CD4-positive, CD25-positive, alpha-beta regulatory T cell (primary cell): ENCODE results near the gene MINDY4. TPM values are rescaled to one million over a fixed set of nuclear protein-coding genes. Genes with fewer than 3 reads are reported as not detected.

Experiments
- ATAC-seq, 2 donors: fragments of 150-1000 bp; cut with Tn5 transposase; one replicate each; pipeline ENCODE4 v1.10.0; 2021; ENCODE audit warnings: low read depth in 2 of 2, moderate number of reproducible peaks in 2 of 2, moderate library complexity in 1 of 2
- DNase-seq, 3 donors: peaks; one replicate each; pipeline versions ENCODE4 v3.0.0 to v3.0.0-alpha.2; 2012 to 2022; ENCODE audit warnings: mixed read lengths in 1 of 3
- H3K27ac ChIP-seq: one replicate; pipeline ENCODE4 v1.7.0; 2013; ENCODE audit warnings: mild to moderate bottlenecking, low read length; ENCODE audit not compliant: insufficient read depth, poor library complexity, severe bottlenecking
- H3K27me3 ChIP-seq: one replicate; pipeline ENCODE4 v1.7.0; 2013; ENCODE audit warnings: low read length; ENCODE audit not compliant: control insufficient read depth, insufficient read depth
- H3K36me3 ChIP-seq: one replicate; pipeline ENCODE4 v1.7.0; 2013; ENCODE audit warnings: mild to moderate bottlenecking, low read length, moderate library complexity; ENCODE audit not compliant: control insufficient read depth, insufficient read depth
- H3K4me1 ChIP-seq: 2 replicates; pipeline ENCODE4 v1.7.0; 2013; ENCODE audit warnings: mild to moderate bottlenecking, low read length; ENCODE audit not compliant: insufficient read depth, control insufficient read depth, poor library complexity, severe bottlenecking
- H3K4me3 ChIP-seq: one replicate; pipeline ENCODE4 v1.7.0; 2013; ENCODE audit warnings: low read depth, mild to moderate bottlenecking, low read length, moderate library complexity
- H3K9me3 ChIP-seq, 2 experiments: 1 replicate in 1 of 2; 2 replicates in 1 of 2; pipeline ENCODE4 v1.7.0; 2013; ENCODE audit warnings: low read length in 2 of 2, mild to moderate bottlenecking in 1 of 2, moderate library complexity in 1 of 2; ENCODE audit not compliant: control insufficient read depth in 2 of 2
- H3K27ac Mint-ChIP-seq, 3 donors: one replicate each; pipeline ENCODE4 v1.8.0; 2020 to 2022; ENCODE audit warnings: mild to moderate bottlenecking in 3 of 3, mixed read lengths in 3 of 3, moderate library complexity in 2 of 3
- H3K27me3 Mint-ChIP-seq: one replicate; pipeline ENCODE4 v1.8.0; 2022; ENCODE audit warnings: mild to moderate bottlenecking, mixed read lengths
- H3K36me3 Mint-ChIP-seq: one replicate; pipeline ENCODE4 v1.8.0; 2020; ENCODE audit warnings: mixed read lengths
- H3K4me1 Mint-ChIP-seq, 4 donors: one replicate each; pipeline ENCODE4 v1.8.0; 2020 to 2022; ENCODE audit warnings: mixed read lengths in 4 of 4, mild to moderate bottlenecking in 1 of 4
- H3K4me3 Mint-ChIP-seq, 4 donors: one replicate each; pipeline ENCODE4 v1.8.0; 2020 to 2022; ENCODE audit warnings: mild to moderate bottlenecking in 4 of 4, mixed read lengths in 4 of 4, moderate library complexity in 3 of 4
- H3K9me3 Mint-ChIP-seq, 7 donors: one replicate each; pipeline ENCODE4 v1.8.0; 2020 to 2022; ENCODE audit warnings: mixed read lengths in 7 of 7, mild to moderate bottlenecking in 3 of 7, moderate library complexity in 2 of 7
- polyA plus RNA-seq, 4 donors: library from polyadenylated mRNA; unstranded; fragments of 300-500 nt; fragmentation: Illumina TruSeq; gene quantifications; one replicate each; pipeline ENCODE4 v1.2.3, GENCODE V29; 2021
- total RNA-seq: library from RNA; stranded (reverse); gene quantifications from one replicate; pipeline ENCODE4 v1.2.3, GENCODE V29; 2022

MINDY4 gene
- total and polyA plus RNA-seq, 5 donors from 2014 or later = 0.17 to 1.0 (median 0.52) TPM

DNA sequence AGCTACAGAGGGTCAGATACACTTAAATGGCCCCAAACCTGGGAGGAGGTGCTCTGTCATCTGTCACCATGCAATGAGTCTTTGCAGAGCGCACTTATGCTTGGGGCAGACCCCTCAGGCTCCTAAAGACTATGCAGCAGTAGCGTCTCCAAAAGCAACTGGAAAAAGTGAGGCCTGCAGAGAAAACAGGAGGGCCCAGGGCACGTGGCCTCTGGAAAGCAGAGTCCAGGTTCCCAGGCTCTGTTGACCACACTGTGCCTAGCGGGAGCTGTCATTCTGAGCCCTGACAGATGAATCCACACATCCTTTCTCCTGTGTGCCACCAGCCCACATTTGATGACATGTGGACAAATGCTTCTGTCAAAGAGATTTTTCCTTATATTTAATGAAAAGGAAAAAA lies 66.4 kb downstream of the MINDY4 start:
- ATAC-seq = no peak

DNA sequence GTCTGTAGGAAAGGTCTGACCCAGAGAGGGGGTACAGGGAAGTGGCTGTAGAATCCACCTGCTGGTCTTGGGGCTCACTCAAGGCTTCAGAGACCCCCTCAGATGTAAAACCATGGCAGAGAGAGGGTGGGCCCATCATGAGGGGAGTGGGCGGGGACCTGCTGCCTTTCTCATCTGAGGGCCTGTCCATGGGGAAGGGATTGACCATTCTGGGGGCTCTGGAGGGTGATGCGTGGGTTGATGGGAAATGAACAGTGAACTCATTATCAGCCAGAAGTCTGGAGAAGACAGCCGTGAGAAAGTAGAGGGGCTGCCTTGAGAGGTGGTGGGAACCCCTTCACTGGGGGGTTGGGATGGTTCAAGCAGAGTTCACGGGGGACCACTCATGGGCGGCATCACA lies 66.8 kb downstream of the MINDY4 start:
- Histone ChIP-seq H3K36me3 (no peaks in the 10 kb centered on the region), H3K4me1 (no peaks in the 10 kb centered on the region), H3K27ac (no peak overlapping the region), H3K4me3 (no peak overlapping the region), H3K9me3 (peaks cover 0 to 15% of the 10 kb centered on the region in 2 experiments), H3K27me3 (no peaks in the 10 kb centered on the region)
- no peaks in the 10 kb centered on the region for H3K4me1 Mint-ChIP-seq
- ATAC-seq = no peak
- no peak for DNase-seq
- H3K27me3 Mint-ChIP-seq = no peaks in the 10 kb centered on the region
- H3K4me3 Mint-ChIP-seq = no peak overlapping the region
- H3K9me3 Mint-ChIP-seq = peaks cover 0 to 20% (median 4%) of the 10 kb centered on the region in 7 donors
- H3K27ac Mint-ChIP-seq = no peak overlapping the region
- peaks cover 8% of the 10 kb centered on the region for H3K36me3 Mint-ChIP-seq

More for the DNA sequence above, 66.4 kb downstream of the MINDY4 start:
- Mint-ChIP-seq H3K27ac (no peak overlapping the region), H3K27me3 (no peaks in the 10 kb centered on the region), H3K36me3 (peaks cover 12% of the 10 kb centered on the region), H3K4me3 (no peak overlapping the region), H3K9me3 (peaks cover 0 to 24% (median 4%) of the 10 kb centered on the region in 7 donors), H3K4me1 (no peaks in the 10 kb centered on the region)
- DNase-seq = no peak
- Histone ChIP-seq H3K27me3 (no peaks in the 10 kb centered on the region), H3K9me3 (peaks cover 0 to 17% of the 10 kb centered on the region in 2 experiments), H3K4me1 (no peaks in the 10 kb centered on the region), H3K4me3 (no peak overlapping the region), H3K27ac (no peak overlapping the region), H3K36me3 (no peaks in the 10 kb centered on the region)

DNA sequence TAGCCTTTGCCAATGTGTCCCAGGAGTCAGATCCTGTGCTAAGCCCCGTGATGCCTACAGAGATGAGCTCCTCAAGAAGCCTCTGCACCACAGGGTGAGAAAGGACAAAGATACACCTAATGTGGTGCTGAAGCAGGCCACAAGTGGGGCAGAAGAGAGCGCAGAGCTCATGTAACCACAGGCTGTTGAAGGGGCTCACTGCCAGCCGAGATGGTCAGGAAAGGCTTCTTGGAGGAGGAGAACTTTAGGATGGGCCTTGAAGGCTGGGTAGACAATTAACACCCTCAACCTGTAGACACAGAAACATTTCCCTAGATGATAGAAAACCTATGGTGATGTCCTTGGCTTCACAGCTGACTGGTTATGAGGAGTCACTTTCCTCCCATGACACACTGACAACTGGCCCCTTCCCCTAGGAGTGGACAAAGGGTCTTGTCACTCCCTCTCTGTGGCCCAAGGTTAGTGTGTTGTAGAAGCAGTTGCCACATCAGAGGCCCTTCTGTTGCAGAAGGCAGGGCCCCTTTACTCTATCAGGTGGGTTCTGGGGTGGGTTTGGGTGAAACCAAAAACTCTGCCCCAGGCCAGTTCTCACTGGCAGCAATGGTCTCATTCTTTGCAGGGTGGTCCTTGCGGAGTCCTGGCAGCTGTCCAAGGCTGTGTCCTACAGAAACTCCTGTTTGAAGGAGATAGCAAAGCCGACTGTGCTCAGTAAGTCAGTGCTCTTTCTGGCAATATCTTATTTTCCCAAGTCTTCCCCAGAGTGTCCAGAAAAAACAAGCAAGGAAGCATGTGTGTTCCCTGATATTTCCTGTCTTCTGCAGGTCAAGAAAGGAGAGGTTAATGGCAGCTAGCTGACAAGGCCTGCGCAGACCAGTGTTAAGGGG lies 69.2 kb downstream of the MINDY4 start:
- H3K4me3 ChIP-seq = no peak overlapping the region
- no peaks in the 10 kb centered on the region for H3K36me3 ChIP-seq
- Mint-ChIP-seq H3K4me1 (no peaks in the 10 kb centered on the region), H3K27me3 (no peaks in the 10 kb centered on the region), H3K4me3 (no peak overlapping the region), H3K27ac (no peak overlapping the region), H3K36me3 (no peaks in the 10 kb centered on the region), H3K9me3 (no peaks in the 10 kb centered on the region)
- H3K4me1 ChIP-seq = no peaks in the 10 kb centered on the region
- DNase-seq (no peak), ATAC-seq (no peak)
- no peaks in the 10 kb centered on the region for H3K27me3 ChIP-seq
- no peaks in the 10 kb centered on the region for H3K9me3 ChIP-seq
- no peak overlapping the region for H3K27ac ChIP-seq

DNA sequence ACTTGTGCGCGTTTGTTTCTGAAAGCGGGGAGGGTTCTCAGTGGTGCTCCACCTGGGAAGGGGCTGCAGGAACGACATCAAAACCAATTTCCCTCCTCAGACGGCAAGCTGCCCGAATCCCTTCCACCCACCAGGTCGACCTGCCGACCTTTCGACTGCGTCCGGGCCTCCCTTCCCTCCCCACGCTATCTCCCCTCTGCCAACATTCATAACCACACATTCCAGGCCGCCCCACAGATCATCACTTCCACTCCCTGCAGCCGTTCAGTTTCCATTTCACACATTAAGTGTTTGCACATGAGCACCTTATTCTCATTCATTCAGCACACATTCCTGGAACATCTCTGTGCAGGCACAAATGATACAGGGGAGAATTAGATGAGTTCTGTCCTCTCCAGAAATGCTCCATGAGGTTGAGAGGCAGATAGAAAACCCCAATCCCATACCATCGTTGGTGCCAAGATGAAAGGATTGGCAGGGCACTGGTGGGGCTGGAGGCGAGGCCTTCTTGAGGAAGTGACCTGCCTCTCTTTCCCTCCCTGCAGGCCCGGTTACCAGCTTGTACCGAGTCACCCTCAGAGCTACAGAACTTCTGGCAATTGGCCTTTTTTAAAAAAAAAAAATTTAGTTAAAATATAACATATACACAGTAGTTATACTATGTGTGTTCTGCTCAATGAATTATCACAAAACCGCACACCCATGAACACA lies 70.0 kb downstream of the MINDY4 start:
- H3K27me3 ChIP-seq = no peaks in the 10 kb centered on the region
- H3K27me3 Mint-ChIP-seq = no peaks in the 10 kb centered on the region
- DNase-seq (no peak), ATAC-seq (no peak)
- no peak overlapping the region for H3K4me3 ChIP-seq
- H3K4me1 Mint-ChIP-seq = no peaks in the 10 kb centered on the region
- H3K9me3 Mint-ChIP-seq = no peaks in the 10 kb centered on the region
- H3K4me3 Mint-ChIP-seq = no peak overlapping the region
- no peak overlapping the region for H3K27ac ChIP-seq
- H3K9me3 ChIP-seq = no peaks in the 10 kb centered on the region
- H3K36me3 Mint-ChIP-seq = no peaks in the 10 kb centered on the region
- no peak overlapping the region for H3K27ac Mint-ChIP-seq
- no peaks in the 10 kb centered on the region for H3K4me1 ChIP-seq
- H3K36me3 ChIP-seq = no peaks in the 10 kb centered on the region

DNA sequence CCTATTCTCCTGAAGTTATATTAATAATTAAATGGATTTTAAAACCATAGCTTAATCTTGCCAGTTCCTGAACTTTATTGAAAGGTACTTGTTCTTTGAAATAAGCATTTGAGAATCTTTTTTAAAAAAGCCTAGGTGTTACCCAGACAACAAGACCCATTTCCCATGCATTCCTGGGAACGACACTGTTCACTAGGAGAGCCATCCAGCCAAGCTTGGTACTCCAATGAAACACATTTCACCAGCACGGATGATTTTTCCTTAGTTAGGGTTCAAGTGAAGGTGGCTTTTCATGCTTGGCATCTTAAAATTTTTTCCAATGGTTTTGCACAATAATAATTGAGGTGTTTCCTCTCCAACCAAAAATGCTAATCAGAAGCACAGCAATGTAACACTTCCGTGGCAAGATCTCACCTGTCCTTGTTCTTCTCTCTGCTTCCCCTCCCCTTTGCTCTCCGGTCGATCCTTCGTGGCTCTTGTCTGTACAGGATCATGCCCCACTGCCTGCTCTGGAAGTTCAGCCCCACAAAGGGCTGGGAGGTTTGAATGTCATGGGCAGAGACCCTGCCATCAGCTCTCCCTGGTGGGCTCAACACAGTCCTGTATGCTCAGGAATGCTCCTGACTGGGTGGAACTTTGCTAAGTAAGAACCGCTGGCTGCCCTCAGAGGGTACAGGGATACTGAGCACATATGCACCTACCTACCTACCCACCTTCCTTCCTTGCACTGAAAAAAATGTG lies 70.8 kb downstream of the MINDY4 start:
- Mint-ChIP-seq H3K4me1 (no peaks in the 10 kb centered on the region), H3K36me3 (no peaks in the 10 kb centered on the region), H3K9me3 (no peaks in the 10 kb centered on the region), H3K4me3 (no peak overlapping the region), H3K27ac (no peak overlapping the region), H3K27me3 (no peaks in the 10 kb centered on the region)
- Histone ChIP-seq H3K27me3 (no peaks in the 10 kb centered on the region), H3K4me1 (no peaks in the 10 kb centered on the region), H3K4me3 (no peak overlapping the region), H3K27ac (no peak overlapping the region), H3K36me3 (no peaks in the 10 kb centered on the region), H3K9me3 (no peaks in the 10 kb centered on the region)
- no peak for DNase-seq
- no peak for ATAC-seq

DNA sequence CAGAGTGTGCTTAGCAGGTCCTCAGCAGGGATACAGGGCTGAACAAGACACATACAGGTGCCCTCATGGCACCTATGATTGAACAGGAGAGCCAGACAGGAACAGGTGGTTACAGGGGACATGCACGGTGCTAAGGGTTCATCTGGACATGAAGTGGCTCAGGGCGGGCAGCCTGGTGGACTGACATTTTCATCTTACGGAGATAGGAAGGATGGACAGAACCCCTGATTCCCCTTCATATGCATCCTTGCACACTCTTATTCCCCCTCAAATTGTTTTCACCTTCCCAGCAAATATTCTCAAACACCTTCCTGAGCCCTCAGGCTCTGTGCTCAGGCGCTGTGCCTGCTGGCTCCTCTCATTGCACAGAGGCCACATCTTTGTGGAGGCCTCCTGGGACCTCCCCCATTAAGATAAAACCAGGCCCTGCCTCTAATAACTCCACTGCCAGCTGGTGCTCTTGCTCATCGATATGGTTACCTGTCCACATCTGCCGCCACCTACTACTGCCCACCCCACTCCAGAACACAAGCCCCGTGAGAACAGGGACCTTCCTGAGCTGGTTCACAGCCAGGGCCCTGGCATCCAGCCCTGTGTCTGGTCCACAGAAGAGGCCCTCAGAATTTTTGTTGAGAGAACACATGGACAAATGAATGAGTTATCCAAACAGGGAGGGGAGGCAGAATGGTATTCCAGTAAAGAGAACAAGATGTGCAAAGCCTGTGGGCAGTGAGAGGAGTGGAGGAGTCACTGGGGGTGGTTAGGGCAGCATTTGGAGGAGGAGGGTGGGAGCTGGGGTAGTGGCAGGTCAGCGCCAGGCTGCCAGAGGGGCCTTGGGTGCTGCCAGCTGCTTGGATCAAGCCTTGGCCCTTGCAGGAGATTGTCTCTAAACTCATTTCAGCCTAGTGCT lies 71.6 kb downstream of the MINDY4 start:
- ATAC-seq = no peak
- Mint-ChIP-seq H3K9me3 (no peaks in the 10 kb centered on the region), H3K4me3 (no peak overlapping the region)

More for the DNA sequence above, 71.6 kb downstream of the MINDY4 start:
- H3K27ac ChIP-seq = no peak overlapping the region
- H3K36me3 ChIP-seq = no peaks in the 10 kb centered on the region
- no peak for DNase-seq
- H3K4me3 ChIP-seq = no peak overlapping the region
- Mint-ChIP-seq H3K27ac (no peak overlapping the region), H3K4me1 (no peaks in the 10 kb centered on the region), H3K27me3 (no peaks in the 10 kb centered on the region), H3K36me3 (no peaks in the 10 kb centered on the region)
- H3K9me3 ChIP-seq = no peaks in the 10 kb centered on the region
- no peaks in the 10 kb centered on the region for H3K27me3 ChIP-seq
- no peaks in the 10 kb centered on the region for H3K4me1 ChIP-seq
